Stomach (tissue), 4 donors: ENCODE measurements around the gene UGT1A7.

Experiments used
- CTCF ChIP-seq, 7 experiments: fragments of 450-650 bp in 4 of 7; fragments of 200-600 bp in 3 of 7; sonication (generic) in 3 of 7; IDR thresholded peaks; one replicate each; pipeline ENCODE4 v1.5.1; 2016 to 2019; ENCODE audit warnings: antibody characterized with exemption in 7 of 7, control low read depth in 2 of 7, mild to moderate bottlenecking in 1 of 7
- EP300 ChIP-seq: sonication (generic); formaldehyde crosslinking; IDR thresholded peaks from one replicate; pipeline ENCODE4 v1.6.1; 2017; ENCODE audit warnings: antibody characterized with exemption
- POLR2A ChIP-seq, 4 donors: fragments of 450-650 bp; IDR thresholded peaks; one replicate each; pipeline ENCODE4 v1.6.1; 2016; ENCODE audit warnings: antibody characterized with exemption in 4 of 4, control low read depth in 2 of 4, mild to moderate bottlenecking in 1 of 4, moderate library complexity in 1 of 4
- POLR2AphosphoS5 ChIP-seq, 3 donors: sonication (generic); formaldehyde crosslinking; IDR thresholded peaks; one replicate each; pipeline ENCODE4 v1.6.1; 2016; ENCODE audit warnings: antibody characterized with exemption in 3 of 3

- TF ChIP-seq POLR2AphosphoS5 (IDR thresholded peaks at IDR 0.05) (no peak), POLR2A (IDR thresholded peaks at IDR 0.05) (no peak), CTCF (IDR thresholded peaks at IDR 0.05) (no peak), EP300 (no peak)
Observed at GRCh38 chr2:233807966-233808935, 126.5 kb downstream of the UGT1A7 start.
